Adrenal gland (tissue), 12 donors: Measurements from ENCODE around the gene RBM28. TPM values are rescaled to one million over a fixed set of nuclear protein-coding genes. Genes with fewer than 3 reads are reported as not detected.

Experiments used
- DNase-seq, 7 donors: peaks; one replicate each; pipeline ENCODE4 v3.0.0-alpha.2; 2019 to 2020
- H3K27ac ChIP-seq, 5 donors: fragments of 200-600 bp; sonication (generic) in 4 of 5; 1 replicate in 3 of 5; 2 replicates in 2 of 5; pipeline versions ENCODE4 v1.5.1 to v1.8.0; 2016 to 2020; ENCODE audit warnings: mild to moderate bottlenecking in 1 of 5
- H3K27me3 ChIP-seq: fragments of 200-600 bp; 2 replicates; pipeline ENCODE4 v1.8.0; 2021
- H3K36me3 ChIP-seq, 2 donors: fragments of 200-600 bp; replicated peaks in 1 of 2; 1 replicate in 1 of 2; 2 replicates in 1 of 2; pipeline versions ENCODE4 v1.5.1 to v1.8.0; 2018 to 2022
- H3K4me1 ChIP-seq, 2 donors: fragments of 200-600 bp; replicated peaks in 1 of 2; 1 replicate in 1 of 2; 2 replicates in 1 of 2; pipeline versions ENCODE4 v1.5.1 to v1.8.0; 2018 to 2021
- H3K4me3 ChIP-seq, 4 donors: fragments of 200-600 bp; sonication (generic) in 3 of 4; one replicate each; pipeline ENCODE4 v1.5.1; 2016 to 2018
- H3K9me3 ChIP-seq, 3 donors: fragments of 200-600 bp; sonication (generic) in 1 of 3; replicated peaks in 1 of 3; 1 replicate in 2 of 3; 2 replicates in 1 of 3; pipeline versions ENCODE4 v1.5.1 to v1.8.0; 2016 to 2021
- POLR2A ChIP-seq, 2 donors: fragments of 450-650 bp; IDR thresholded peaks; one replicate each; pipeline ENCODE4 v1.6.1; 2017; ENCODE audit warnings: antibody characterized with exemption in 2 of 2, mild to moderate bottlenecking in 2 of 2, moderate library complexity in 1 of 2
- whole genome bisulfite sequencing, 4 donors: extraction: QIAGEN DNeasy Blood & Tissue Kit in 2 of 4; methylation state at CpG; one replicate each; pipeline versions ENCODE4 v1.1.5 to v1.1.7; 2013 to 2017; 5-methylcytosine and 5-hydroxymethylcytosine counted together
- intact Hi-C, 2 donors: fragments of 100-400 bp; cut with DNase I; formaldehyde crosslinking; loops; one replicate each; pipeline versions ENCODE4 v1.14.1 to v1.15.0; 2022 to 2023
- polyA plus RNA-seq, 3 donors: library from polyadenylated mRNA; stranded (reverse); fragments of 200-250 nt in 2 of 3; fragments of 350-450 nt in 1 of 3; fragmentation: Illumina TruSeq in 1 of 3; extraction: RNeasy Lipid Tissue Mini Kit (QIAGEN cat#74804) in 1 of 3; gene quantifications; one replicate each; pipeline ENCODE4 v1.2.3, GENCODE V29; 2013 to 2014
- total RNA-seq, 9 donors: library from RNA; depleted of rRNA in 4 of 9; stranded (reverse); fragments of >200 nt in 4 of 9; fragments of 120-200 nt in 1 of 9; fragmentation: NEBNext Ultra II Directional in 1 of 9; extraction: Animal tissue kit (Norgen Biotek cat#: 25700) in 1 of 9; gene quantifications; one replicate each; pipeline versions ENCODE4 v1.1.0 to v1.2.4, GENCODE V29; 2013 to 2023
- TF ChIP-seq, protein P1 (sequence below), 6 experiments: fragments of 450-650 bp in 4 of 6; fragments of 200-600 bp in 2 of 6; sonication (generic) in 1 of 6; IDR thresholded peaks; 1 replicate in 5 of 6; 2 replicates in 1 of 6; pipeline versions ENCODE4 v1.5.1 to v1.8.0; 2016 to 2021; ENCODE audit warnings: antibody characterized with exemption in 6 of 6, mild to moderate bottlenecking in 2 of 6, moderate library complexity in 1 of 6
- donor health status: healthy with polysubstance abuse.
- donor health status: Bipolar disorder and iron deficiency.
- donor health status: DM: yes; HTN: yes; CAD: no.
- donor health status: DM: no; HTN: no; CAD: no.
- donor health status: DM: no; HTN: no; CAD: no.
- donor health status: DM: yes; HTN: yes; CAD: no.

The RBM28 gene
- total and polyA plus RNA-seq, 12 donors, result 8.0 to 61.3 (median 24.2) TPM

DNA sequence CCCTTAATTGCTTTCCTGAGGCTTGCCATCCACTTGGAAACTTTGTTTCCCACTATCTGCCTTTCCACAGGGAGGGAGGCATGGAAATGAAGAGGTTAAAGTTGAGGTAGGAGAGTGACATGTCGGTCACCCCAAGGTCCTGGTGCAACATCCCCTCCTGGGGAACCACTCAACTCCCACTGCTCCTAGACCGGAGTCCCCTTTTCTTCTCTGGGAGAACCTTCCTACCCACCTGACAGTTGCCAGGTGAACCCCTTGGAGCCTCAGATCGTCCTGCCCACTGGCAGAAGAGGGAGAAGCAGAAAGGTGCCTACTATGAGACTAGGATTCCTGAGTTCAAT lies 44.4 kb upstream of the RBM28 start:
- intact Hi-C loops, result loop anchor here (2.0 to 5.0 kb wide), 2 partner anchors 41 kb away; no protein-coding TSS in a partner anchor
- H3K27ac ChIP-seq, result no peak overlapping the region
- TF ChIP-seq, protein P1, sequence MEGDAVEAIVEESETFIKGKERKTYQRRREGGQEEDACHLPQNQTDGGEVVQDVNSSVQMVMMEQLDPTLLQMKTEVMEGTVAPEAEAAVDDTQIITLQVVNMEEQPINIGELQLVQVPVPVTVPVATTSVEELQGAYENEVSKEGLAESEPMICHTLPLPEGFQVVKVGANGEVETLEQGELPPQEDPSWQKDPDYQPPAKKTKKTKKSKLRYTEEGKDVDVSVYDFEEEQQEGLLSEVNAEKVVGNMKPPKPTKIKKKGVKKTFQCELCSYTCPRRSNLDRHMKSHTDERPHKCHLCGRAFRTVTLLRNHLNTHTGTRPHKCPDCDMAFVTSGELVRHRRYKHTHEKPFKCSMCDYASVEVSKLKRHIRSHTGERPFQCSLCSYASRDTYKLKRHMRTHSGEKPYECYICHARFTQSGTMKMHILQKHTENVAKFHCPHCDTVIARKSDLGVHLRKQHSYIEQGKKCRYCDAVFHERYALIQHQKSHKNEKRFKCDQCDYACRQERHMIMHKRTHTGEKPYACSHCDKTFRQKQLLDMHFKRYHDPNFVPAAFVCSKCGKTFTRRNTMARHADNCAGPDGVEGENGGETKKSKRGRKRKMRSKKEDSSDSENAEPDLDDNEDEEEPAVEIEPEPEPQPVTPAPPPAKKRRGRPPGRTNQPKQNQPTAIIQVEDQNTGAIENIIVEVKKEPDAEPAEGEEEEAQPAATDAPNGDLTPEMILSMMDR (IDR thresholded peaks at IDR 0.05), result no peak
- TF ChIP-seq POLR2A (IDR thresholded peaks at IDR 0.05), result no peak
- H3K4me3 ChIP-seq, result no peak overlapping the region
- 27 to 36% (median 31%) methylated on average over 3 of the region's 3 CpGs for WGBS, 4 donors
- no peaks in the 10 kb centered on the region for H3K9me3 ChIP-seq
- H3K27me3 ChIP-seq, result no peaks in the 10 kb centered on the region
- no peaks in the 10 kb centered on the region for H3K36me3 ChIP-seq
- no peaks in the 10 kb centered on the region for H3K4me1 ChIP-seq
- DNase-seq, result no peak

GRCh38 chr7:128387216-128388144 lies 43.8 kb upstream of the RBM28 start:
- DNase-seq, result peak; percentile 75 to 90 (median 81)
- Histone ChIP-seq H3K27me3 (no peaks in the 10 kb centered on the region), H3K4me1 (no peaks in the 10 kb centered on the region), H3K36me3 (no peaks in the 10 kb centered on the region), H3K4me3 (no peak overlapping the region), H3K27ac (no peak overlapping the region), H3K9me3 (no peaks in the 10 kb centered on the region)
- WGBS, 4 donors, result 20 to 33% (median 24%) methylated on average over 15 to 24 of the region's 24 CpGs
- intact Hi-C loops, result loop anchor here (2.0 to 5.0 kb wide), 2 partner anchors 40 to 41 kb away; no protein-coding TSS in a partner anchor
- TF ChIP-seq, protein P1 (IDR thresholded peaks at IDR 0.05), result peak; percentile 77 to 87 (median 82)
- TF ChIP-seq POLR2A (IDR thresholded peaks at IDR 0.05), result no peak

DNA sequence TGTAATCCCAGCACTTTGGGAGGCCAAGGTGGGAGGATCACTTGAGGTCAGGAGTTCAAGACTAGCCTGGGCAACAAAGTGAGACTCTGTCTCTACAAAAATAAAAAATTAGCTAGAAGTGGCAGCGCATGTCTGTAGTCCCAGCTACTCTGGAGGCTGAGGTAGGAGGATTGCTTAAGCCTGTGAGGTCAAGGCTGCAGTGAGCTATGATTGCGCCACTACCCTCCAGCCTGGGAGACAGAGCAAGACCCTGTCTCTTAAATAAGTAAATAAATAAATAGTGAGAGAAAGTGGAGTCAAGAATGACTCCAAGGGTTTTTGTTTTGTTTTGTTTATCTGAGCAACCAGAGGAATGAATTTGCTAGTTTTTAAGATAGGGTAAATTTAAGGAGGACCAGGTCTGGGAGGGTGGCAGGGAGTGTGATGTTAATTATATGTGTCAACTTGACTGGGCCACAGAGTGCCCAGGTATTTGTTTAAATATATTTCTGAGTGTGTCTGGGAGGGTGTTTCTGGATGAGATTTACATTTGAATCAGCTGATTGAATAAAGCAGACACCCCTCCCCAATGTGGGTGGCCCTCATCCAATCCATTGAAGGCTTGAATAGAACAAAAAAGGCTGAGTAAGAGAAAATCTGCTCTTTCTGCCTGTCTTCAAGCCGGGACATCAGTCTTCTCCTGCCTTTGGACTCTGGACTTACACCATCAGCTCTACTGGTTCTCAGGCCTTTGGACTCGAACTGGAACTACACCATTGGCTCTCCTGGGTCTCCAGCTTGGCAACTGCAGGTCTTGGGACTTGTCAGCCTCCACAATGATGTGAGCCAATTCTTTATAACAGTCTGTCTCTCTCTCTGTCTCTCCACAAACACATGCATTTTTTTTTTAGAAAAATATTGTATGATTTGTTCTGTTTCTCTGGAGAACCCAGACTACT lies 42.5 kb upstream of the RBM28 start:
- Histone ChIP-seq H3K4me1 (peaks cover 0 to 3% of the 10 kb centered on the region in 2 donors), H3K4me3 (no peak overlapping the region)
- intact Hi-C loops, result loop anchor here in 1 of 2 donors (5.0 kb wide), 1 partner anchor 39 kb away; no protein-coding TSS in a partner anchor

More for the DNA sequence above, 42.5 kb upstream of the RBM28 start:
- H3K36me3 ChIP-seq, result no peaks in the 10 kb centered on the region
- 79 to 90% (median 82%) methylated on average over 4 of the region's 4 CpGs for WGBS, 4 donors
- DNase-seq, result no peak
- no peaks in the 10 kb centered on the region for H3K9me3 ChIP-seq
- H3K27ac ChIP-seq, result no peak overlapping the region
- H3K27me3 ChIP-seq, result no peaks in the 10 kb centered on the region
- TF ChIP-seq, protein P1 (IDR thresholded peaks at IDR 0.05), result no peak
- TF ChIP-seq POLR2A (IDR thresholded peaks at IDR 0.05), result no peak
